SK-N-DZ (cell line): ENCODE measurements around the gene TMEM236. TPM values are rescaled to one million over a fixed set of nuclear protein-coding genes. Genes with fewer than 3 reads are reported as not detected.
"Not testable (repeated sequence)": the region's sequence is repeated elsewhere in the genome, so short reads cannot be mapped to it uniquely, and the experiment has no call there.

Source experiments
- DNase-seq: peaks from one replicate; pipeline ENCODE4 v3.0.0-alpha.2; 2015; ENCODE audit warnings: low spot score
- polyA plus RNA-seq, 2 experiments: library from polyadenylated mRNA; depleted of rRNA; stranded (reverse); fragments of >200 nt; gene quantifications; 2 replicates each; pipeline ENCODE4 v1.2.3, GENCODE V29; 2014

Gene TMEM236, protein sequence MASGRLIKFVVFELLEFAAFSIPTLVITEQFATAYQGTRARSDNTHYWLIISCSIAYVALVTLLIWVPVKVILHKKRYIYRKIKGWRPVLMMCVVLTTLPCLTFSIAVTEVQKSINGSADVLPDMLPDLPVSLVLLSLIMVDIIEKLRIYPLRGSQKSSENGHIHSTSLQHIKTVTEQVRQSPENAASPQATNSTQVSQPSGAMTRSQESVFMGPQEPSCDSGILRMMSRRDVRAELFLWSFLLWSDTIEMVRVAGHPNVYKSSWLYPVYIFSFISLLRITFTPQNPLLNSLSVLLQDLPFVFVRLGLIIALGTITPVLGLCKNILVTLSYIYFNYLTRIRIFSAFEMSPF
- polyA plus RNA-seq (2014; cell fraction: cytosol; rRNA removed), result not detected in 2 replicates
- not detected in 2 replicates for polyA plus RNA-seq (2014; cell fraction: nucleus; rRNA removed)

DNA sequence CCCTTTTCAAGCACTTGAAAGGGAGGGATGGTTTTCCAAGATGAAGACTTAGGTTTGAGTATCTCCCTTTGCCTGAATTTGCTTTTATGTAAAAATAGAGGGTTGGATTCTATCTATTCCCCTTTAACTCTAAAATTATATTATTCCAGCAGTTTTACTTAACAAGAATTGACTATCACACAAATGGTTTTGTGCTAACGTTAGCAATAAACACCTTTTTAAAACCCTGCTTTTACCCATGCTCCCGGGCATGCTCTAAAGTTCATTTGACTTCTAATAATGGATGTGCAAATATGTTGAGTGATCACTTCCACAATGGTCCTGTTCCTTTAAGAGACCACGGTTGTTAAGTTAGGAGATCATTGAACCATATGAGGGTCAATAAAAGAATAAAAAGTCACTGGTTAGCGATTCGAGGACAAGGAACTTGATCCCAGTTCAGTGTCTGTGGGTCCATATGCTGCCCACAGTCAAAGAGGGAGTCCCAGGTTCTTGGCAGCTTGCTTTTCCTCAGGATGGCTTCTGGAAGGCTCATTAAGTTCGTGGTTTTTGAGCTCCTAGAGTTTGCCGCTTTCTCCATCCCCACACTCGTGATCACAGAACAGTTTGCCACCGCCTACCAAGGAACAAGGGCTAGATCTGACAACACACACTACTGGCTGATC, at the start of gene TMEM236:
Gene TMEM236, plus strand, starts transcription at position 421 of the 665 bp plus-strand sequence. Its CDS starts 95 bp downstream, at position 516.
- DNase-seq, result no peak

DNA sequence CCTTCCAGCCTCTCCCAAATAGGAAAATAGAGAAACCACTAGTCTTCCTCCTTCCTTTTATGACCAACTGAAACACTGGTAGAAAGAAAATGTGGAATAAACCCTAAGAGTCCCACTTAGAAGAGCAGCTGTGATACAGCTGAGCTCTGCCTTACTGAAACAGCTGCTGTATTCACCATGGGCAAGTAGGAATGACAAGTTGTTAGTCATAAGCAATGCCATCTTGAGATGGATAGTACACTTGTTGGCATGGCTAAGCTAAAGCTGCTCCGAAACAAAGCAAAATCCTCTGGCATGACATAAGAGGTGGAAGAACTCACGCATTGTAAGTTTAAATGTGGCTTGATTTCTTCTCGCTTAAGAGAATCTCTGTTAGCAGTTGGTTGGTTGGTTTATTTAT, 48.3 kb upstream of the TMEM236 start:
- DNase-seq, result no peak

DNA sequence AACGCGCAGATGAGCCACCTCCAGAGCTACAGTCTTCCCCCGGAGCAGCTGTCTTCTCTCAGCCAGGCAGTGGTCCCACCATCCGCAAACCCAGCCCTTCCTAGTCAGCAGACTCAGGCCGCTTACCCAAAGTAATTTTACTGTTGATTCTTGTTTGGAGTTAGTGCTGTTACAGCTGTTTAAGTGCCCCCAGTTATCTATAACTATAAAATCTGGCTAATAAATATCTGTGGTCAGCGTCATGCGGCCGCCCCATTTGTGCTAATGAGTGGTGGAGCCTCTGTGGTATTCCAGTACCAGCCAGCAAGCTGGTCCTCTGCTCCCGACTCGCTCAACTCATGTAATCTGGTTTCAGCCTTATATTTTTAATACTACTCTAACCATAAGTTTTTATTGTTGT, 43.2 kb upstream of the TMEM236 start:
- DNase-seq, result no peak

DNA sequence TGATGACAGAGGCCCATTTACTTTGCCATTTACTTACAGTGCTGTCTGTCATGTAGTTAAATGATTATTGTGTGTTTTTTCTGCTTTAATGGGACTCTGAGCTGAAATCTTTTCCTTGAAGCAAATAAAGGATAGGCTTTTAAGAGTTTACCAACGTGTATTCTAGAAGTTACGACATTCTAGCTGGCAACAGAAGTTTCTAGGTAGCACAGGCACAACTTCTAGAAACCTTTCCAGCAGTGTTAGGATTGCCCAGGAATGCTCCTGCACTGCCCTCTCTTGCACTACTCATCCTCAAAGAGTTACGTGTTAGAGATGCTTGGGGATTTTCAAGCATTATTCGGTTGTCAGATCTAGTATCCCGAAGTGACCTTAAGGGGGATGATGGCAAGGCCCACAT, 42.5 kb upstream of the TMEM236 start:
- no peak for DNase-seq

DNA sequence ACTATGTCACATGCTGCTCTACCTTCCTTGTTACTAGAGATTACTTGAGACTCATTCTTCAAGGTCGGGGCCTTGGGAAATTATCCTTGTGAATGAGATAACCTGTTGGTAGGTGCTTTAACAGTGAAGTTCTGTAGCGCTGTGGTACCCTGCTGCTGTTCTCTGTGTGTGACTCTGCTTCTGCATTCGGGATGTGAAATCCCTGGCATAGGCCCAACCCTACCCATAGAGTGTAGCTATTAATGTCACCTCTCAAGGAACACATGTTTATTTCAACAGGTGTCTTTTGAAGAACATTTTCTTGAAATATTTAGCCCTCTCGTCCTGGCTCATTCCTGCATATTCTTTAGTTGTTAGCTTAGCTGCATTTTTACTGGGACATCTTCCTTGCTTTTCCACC, 41.8 kb upstream of the TMEM236 start:
- DNase-seq, result no peak

DNA sequence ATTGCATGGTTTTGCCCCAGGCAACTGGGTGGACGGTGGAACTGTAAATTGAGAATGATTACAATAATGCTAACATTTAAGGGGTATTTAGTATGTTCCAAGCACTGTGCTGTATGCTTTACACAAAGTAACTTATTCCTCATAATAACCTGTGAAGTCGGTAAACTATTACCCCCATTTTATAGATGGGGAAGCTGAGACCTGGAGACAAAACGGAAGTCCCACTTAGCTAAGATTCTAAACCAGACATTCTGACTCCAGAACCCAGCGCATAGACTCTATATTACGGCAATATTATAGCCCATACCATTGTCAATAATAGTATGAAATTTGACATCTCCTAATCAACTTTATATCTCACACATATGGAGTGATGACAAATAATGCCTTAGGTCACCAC, 39.9 kb upstream of the TMEM236 start:
- no peak for DNase-seq

DNA sequence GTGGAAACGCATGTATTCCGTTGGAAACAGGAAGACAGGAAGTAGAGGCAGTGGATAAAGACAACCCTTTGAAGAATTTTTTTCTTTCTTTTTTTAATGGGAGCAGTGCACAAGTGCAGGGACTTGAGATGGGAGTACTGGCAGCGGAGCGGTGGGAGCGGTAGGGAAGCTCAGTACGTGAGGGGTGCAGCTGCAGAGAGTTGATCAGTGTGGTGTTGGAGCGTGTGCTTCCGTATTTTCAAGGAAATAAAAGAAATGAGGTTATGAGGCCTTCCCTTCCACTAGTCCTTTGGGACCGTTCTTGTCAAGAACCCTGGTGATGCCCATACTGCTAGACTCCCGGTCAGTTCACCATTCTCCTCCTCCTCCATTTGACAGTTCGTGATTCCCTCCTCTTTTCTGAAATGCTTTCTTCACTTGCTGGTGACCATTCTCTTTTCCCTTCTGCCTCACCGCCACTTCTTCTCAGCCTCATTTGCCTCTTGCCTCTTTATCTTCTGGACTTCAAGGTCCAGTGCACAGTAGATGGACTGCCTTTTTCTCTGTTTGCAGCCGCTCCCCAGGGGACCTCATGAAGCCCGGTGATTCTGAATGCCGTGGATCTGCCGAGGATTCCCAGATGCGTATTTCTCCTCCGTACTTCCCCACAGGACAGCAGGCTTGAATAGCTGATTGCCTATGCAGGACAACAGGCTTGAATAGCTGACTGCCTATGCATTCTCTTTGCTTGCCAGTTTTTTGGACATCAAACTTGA, 39.1 kb upstream of the TMEM236 start:
- no peak for DNase-seq

DNA sequence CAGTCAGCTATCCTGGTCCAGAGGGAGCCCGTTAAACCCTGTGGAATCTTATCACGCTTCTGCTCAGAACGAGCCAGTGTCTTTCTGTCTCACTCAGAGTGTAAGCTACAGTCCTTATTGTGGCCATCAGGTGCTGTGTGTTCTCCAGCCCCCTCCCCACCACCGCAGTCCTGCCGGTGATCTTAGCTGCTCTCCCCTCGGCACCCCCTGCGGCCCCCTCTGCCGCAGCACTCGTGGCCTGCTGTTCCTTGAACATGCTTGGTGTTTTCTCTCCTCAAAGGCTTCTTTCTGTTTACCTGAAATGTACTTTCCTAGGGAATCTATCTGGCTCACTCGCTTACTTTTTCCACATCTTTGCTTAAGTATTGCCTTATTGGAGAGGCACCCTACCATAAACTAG, 38.2 kb upstream of the TMEM236 start:
- DNase-seq, result no peak

DNA sequence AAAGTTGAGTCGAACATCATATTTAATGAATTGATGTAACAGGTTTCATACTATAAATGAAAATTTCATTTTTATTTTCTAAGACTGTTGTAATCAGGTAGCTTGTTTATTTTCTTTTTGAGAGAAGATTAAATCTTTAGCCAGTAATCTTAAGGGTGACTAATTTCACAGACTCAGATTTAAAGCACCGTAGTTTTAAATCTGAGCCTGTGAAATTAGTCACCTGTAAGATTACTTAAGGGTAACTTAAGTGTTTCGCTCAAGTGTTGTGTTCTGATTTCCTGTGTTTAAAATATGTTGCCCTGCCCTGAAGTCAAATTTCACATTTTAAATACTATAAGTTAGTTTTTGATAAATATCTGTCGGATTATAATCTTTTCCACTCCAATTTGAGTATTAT, 35.8 kb upstream of the TMEM236 start:
- no peak for DNase-seq

DNA sequence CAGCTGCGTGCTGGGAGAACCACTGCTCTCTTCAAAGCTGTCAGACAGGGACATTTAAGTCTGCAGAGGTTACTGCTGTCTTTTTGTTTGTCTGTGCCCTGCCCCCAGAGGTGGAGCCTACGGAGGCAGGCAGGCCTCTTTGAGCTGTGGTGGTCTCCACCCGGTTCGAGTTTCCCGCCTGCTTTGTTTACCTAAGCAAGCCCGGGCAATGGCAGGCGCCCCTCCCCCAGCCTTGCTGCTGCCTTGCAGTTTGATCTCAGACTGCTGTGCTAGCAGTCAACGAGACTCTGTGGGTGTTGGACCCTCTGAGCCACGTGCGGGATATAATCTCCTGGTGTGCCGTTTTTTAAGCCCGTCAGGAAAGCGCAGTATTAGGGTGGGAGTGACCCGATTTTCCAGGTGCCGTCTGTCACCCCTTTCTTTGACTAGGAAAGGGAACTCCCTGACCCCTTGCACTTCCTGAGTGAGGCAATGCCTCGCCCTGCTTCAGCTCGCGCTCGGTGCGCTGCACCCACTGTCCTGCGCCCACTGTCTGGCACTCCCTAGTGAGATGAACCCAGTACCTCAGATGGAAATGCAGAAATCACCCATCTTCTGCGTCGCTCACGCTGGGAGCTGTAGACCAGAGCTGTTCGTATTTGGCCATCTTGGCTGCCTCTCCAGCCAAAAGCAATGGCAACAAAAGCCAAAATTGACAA, 29.5 kb upstream of the TMEM236 start:
- not testable (repeated sequence) for DNase-seq

DNA sequence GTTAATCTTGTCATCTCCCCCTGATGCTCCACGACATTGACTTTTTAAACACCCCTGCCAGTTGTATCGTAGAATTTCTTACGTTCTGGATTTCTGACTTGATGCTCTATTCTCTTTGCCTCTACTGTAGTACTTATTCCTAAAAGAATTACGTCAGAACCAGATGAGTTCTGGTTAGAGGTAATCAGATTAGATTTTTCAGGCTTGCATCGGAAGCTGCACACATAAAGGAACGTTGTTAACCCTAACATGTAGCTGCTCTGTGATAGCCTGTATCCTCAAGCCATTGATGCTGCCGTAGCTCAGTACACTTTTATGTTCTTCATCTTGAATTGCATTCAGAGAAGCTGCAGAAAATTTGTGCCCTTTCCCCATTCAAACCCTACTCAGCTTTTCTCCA, 26.3 kb upstream of the TMEM236 start:
- DNase-seq, result peak; percentile 41

DNA sequence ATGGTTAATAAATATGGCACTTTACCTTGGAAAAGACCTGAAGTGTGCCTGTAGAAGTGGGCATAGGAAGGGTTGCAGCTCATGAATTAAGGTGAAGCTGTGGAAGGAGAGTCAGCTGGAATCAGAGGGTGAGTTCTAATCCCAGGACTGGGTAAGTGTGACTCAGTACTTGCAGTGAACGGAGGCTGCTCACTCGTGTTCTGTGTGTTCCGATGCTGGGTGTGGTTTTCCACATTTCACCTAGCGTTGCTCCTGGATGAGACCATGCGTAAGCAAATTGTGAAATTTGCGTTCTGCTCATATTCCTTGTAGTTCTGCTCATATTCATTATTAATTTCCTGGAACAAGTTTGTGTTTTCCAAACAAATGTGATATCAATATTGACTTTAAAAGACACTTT, 22.4 kb upstream of the TMEM236 start:
- DNase-seq, result no peak

DNA sequence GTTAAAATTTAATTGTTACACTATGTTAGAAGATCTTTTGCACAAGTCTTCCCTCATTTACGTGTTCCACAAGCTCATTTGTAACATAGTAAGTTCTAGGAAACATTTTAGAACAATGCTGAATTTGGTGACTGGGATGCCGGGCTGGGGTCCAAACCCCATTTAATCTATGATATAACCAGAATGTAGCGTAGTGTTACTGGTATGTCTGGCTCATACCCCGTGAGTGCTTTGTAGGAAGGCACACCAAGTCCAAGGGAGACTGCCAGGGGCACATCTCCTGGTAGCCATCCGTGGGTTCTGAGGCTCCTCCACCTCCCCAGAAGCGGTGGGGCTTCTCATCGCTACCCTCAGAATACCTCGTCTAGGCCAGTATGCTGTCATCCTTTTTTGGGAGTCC, 21.3 kb upstream of the TMEM236 start:
- DNase-seq, result no peak

DNA sequence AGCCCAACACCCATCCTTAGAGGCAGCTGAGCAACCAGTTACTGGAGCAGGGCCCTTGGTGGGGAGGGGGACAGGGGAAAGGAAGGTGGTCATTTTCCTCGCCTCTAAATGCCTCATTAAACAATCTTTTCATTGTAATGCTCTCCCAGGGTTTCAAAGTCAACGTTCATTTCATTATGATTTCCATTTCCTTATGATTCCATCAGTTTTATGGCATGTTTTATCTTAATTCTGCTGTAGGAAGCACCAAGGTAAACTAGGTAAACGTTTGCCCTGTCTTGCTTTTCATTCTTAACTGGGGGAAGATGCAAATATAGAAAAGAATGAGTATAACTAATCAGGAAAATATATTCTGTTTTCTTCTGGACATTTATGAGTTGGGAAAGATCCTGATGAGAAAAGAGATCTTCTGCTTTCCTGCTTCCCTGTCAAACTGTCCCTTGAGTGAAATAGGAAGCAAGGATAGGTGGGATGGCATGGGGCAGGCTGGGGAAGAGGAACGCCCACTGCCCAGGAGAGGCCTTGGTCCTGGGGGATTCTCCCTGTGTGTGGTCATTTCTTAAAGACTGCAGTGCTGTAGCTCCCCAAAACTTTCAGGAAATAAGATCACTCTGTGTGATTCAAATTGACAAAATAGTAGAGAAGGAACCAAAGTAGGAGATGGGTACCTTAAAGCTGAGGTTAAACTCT, 20.5 kb upstream of the TMEM236 start:
- DNase-seq, result no peak

DNA sequence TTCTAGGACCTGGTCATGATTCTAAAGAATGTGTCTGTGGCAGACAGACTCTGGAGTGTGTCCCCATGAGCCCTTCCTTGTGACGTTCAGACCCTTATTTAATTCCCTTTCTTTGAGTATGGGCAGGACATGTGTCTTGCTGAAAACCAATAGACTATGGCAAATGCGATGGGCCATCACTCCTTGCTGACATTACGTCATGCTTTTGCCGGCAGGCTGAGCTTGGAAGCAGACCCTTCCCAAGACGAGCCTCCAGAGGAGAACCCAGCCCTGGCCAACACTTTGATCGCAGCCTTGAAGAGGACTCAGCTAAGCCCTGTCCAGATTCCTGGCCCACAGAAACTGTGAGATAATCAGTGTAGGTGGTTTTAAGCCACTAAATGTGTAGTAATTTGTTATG, 18.4 kb upstream of the TMEM236 start:
- DNase-seq, result no peak

DNA sequence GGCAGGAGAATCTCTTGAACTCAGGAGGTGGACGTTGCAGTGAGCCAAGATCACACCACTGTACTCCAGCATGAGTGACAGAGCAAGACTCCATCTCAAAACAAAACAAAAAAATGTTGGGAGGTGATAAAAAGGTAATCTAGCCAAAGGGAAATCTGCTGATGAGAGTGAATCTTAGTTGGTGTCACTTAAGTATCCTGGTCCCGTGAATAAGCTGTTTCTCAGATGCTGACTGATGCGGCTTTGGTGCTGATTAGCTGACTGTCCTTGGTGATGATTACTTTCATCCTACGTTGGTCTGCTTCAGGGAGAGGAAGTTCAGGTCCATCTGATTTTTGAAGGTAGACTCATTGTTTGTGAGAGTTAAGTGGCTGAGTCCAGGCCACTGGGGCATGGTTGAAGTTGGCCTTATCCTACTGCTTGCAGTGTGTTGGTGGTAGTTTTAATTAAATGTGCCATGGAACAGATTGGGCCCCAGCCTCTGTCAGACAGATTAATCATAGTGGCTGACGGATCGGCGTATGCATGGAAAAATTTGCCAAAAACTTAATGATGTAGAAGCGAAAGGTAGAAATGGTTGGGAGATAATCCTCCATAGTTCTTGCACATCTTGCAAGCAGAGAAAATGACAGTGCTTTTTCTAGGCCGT, 17.4 kb upstream of the TMEM236 start:
- no peak for DNase-seq

DNA sequence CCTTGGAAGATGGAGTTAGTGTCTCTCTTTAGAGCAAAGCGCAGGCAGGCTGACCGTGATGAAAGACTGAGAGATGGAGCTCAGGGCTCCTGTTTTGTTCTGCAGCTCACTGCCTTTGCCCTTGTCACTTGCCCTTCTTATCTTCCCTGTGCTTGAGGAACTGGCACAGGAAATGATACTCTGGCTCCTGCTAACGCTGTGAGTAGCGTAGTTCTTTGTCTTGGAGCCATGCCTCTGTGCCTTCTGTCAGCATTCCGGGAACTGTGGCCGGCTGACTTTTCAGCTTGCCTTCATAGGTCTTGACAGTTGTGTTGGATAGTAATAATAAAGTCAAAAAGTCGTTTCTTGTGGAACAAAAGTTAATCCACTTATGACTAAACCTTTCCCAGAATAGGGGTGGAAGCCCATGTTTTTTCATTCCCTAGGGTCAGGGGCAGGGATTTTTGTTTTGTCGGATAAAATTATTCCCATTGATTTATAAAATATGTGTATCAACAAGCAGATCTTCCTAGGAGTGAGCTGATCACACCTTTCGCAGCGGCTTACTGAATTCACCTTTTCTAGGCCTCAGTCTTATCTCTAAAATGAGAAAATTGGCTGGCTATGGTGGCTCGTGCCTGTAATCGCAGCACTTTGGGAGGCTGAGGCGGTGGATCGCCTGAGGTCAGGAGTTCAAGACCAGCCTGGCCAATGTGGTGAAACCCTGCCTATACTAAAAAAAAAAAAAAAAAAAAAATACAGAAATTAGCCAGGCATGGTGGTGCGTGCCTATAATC, 16.6 kb upstream of the TMEM236 start:
- DNase-seq, result no peak

DNA sequence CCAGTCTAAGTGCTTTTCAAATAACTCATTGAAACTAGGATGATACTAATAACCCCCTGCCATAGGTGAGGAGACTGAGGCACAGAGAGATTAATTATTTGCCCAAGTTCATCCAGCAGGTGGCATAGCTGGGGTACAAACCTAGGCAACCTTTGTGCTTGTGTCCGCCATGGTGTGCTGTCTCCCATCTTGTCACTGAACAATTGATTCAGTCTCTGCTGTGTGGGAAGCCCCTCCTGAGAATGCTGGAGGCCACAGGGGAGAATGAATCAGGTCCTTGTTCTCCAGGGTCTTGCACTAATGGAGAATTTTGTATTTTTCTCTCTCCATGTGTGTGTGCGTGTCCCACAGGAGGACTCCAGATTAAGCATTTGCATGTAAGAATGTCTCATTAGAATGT, 15.8 kb upstream of the TMEM236 start:
- no peak for DNase-seq

DNA sequence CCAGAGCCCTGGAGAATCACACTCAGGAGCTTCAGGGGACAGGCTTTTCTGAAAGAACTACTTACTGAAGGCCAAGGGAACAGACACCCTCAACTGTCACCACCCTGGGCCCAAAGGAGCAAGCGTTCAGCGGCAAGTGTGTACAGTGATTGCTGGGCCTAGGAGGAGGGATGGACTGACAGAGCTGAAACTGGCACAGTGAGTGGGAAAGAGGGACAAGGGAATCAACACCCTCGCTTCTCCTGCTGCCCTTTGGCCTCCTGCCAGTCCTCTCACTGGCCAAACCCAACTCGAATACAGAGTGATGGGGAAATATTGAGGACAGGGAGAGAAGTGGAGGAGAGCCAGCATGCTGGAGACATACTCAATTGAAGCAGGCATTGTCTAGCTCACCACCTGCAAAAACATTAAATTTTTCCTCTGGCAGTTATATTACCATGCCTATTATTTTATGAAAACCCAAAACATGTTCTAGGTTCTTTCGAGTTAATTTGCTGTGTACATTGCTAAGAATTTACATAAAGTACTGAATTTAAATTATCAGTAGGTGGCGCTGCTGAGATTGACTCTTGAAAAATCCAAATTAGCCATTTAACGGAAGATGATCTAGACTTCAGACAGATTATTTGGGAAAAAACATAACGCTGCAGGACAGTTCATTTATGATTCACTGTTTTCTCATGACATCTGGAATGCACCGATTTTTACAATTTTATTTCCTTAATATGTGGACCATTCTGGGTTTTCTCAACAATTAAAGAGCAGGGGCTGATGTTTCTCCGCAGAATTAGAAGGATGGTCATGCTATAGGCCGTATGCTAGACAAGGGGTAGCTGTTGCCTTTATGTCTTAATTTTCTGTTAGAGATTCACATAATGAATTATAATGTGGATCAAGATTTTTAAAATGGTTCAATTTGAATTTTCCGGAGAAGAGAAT, 14.7 kb upstream of the TMEM236 start:
- DNase-seq, result no peak
